Measurements from ENCODE around the gene SERPINE3.

DNA sequence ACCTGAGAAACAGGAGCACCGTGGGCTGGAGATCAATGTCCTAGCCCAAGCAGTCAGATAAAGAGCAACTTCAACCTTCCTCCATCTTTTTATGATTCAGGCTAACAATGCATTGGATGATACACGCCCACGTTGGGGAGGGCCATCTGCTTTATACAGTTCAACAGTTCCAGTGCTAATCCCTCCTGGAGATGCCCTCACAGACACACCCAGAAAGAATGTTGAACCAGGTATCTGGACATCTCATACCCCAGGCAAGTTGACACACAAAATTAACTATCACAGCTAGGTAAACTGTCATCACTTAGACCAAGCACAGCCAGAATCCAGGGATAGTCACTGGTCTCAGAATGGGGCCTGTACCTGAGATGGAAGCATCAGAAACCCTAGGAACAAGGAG, 20.6 kb upstream of the SERPINE3 start:
- TF ChIP-seq, protein P1, sequence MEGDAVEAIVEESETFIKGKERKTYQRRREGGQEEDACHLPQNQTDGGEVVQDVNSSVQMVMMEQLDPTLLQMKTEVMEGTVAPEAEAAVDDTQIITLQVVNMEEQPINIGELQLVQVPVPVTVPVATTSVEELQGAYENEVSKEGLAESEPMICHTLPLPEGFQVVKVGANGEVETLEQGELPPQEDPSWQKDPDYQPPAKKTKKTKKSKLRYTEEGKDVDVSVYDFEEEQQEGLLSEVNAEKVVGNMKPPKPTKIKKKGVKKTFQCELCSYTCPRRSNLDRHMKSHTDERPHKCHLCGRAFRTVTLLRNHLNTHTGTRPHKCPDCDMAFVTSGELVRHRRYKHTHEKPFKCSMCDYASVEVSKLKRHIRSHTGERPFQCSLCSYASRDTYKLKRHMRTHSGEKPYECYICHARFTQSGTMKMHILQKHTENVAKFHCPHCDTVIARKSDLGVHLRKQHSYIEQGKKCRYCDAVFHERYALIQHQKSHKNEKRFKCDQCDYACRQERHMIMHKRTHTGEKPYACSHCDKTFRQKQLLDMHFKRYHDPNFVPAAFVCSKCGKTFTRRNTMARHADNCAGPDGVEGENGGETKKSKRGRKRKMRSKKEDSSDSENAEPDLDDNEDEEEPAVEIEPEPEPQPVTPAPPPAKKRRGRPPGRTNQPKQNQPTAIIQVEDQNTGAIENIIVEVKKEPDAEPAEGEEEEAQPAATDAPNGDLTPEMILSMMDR (conservative IDR thresholded peaks at IDR 0.05) = no peak
- TF ChIP-seq EZH2 (IDR thresholded peaks at IDR 0.05; ENCODE audit: low read depth) = no peak

All from PC-9 (cell line).